IMR-90 (cell line): ENCODE results near the gene SRP14.

Experiments used
- BHLHE40 ChIP-seq: fragments of 150-350 bp; IDR thresholded peaks from 2 replicates; pipeline ENCODE4 v1.6.1; 2016; ENCODE audit warnings: mild to moderate bottlenecking, low read depth, low read length
- RCOR1 ChIP-seq: IDR thresholded peaks from 2 replicates; pipeline ENCODE4 v1.6.1; 2012; ENCODE audit warnings: mild to moderate bottlenecking, low read length, improper control_type of control experiment; ENCODE audit not compliant: insufficient replicate concordance
- TF ChIP-seq, protein P1 (sequence below): conservative IDR thresholded peaks from 2 replicates; pipeline ENCODE4 v1.5.1; 2012; ENCODE audit warnings: mild to moderate bottlenecking, low read depth, low read length, improper control_type of control experiment

GRCh38 chr15:40031300-40031699, 7.7 kb downstream of the SRP14 start:
- TF ChIP-seq BHLHE40: no peak
- TF ChIP-seq, protein P1, sequence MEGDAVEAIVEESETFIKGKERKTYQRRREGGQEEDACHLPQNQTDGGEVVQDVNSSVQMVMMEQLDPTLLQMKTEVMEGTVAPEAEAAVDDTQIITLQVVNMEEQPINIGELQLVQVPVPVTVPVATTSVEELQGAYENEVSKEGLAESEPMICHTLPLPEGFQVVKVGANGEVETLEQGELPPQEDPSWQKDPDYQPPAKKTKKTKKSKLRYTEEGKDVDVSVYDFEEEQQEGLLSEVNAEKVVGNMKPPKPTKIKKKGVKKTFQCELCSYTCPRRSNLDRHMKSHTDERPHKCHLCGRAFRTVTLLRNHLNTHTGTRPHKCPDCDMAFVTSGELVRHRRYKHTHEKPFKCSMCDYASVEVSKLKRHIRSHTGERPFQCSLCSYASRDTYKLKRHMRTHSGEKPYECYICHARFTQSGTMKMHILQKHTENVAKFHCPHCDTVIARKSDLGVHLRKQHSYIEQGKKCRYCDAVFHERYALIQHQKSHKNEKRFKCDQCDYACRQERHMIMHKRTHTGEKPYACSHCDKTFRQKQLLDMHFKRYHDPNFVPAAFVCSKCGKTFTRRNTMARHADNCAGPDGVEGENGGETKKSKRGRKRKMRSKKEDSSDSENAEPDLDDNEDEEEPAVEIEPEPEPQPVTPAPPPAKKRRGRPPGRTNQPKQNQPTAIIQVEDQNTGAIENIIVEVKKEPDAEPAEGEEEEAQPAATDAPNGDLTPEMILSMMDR: no peak
- TF ChIP-seq RCOR1: no peak
